ENCODE measurements around the gene TMEM183A.
A peak's percentile ranks its signal among the peaks of the same experiment; 100 is the strongest.

The TMEM183A gene

GRCh38 chr1:202965422-202965821, 41.8 kb upstream of the TMEM183A start:
- no peak for TF ChIP-seq CTCF (IDR thresholded peaks at IDR 0.05; ENCODE audit: borderline replicate concordance, extremely low read depth, low read length, poor library complexity, severe bottlenecking)
- TF ChIP-seq EZH2 (IDR thresholded peaks at IDR 0.05; ENCODE audit: borderline replicate concordance, low read depth, low read length, severe bottlenecking), result no peak
- H3K4me2 ChIP-seq (ENCODE audit: insufficient read depth, low read length), result peak overlapping the region; percentile 97; the same call in 1 of the 2 replicates
- ATAC-seq (ENCODE audit: insufficient read depth, low read depth), result no peak

GRCh38 chr1:202966006-202966898, 40.9 kb upstream of the TMEM183A start:
- Histone ChIP-seq H2AFZ (ENCODE audit: low read depth, low read length) (peak overlapping the region; percentile 98), H3K9me3 (ENCODE audit: insufficient read depth, low read length, severe bottlenecking) (no peaks in the 10 kb centered on the region), H3K27ac (ENCODE audit: low read length) (peak overlapping the region; percentile 77), H3K4me3 (ENCODE audit: low read depth in 1 of 2, low read length in 2 of 2) (peak overlapping the region; percentile 40 to 87; a peak in 3 of 4 replicates), H3K4me2 (ENCODE audit: insufficient read depth, low read length) (peak overlapping the region; percentile 97), H3K27me3 (ENCODE audit: insufficient read depth, low read length, poor library complexity) (no peaks in the 10 kb centered on the region), H3K79me2 (ENCODE audit: insufficient read depth, low read length) (peaks cover 9% of the 10 kb centered on the region), H3K4me1 (ENCODE audit: insufficient read depth, low read length) (peaks cover 27% of the 10 kb centered on the region), H4K20me1 (ENCODE audit: insufficient read depth, low read length) (no peaks in the 10 kb centered on the region), H3K9ac (ENCODE audit: low read depth, low read length) (peak overlapping the region; percentile 72), H3K36me3 (ENCODE audit: insufficient read depth, low read length) (peaks cover 11% of the 10 kb centered on the region; the same call in 1 of the 2 replicates)
- DNase-seq (no peak), ATAC-seq (ENCODE audit: insufficient read depth, low read depth) (no peak)
- no peak for TF ChIP-seq CTCF (IDR thresholded peaks at IDR 0.05; ENCODE audit: borderline replicate concordance, extremely low read depth, low read length, poor library complexity, severe bottlenecking)
- TF ChIP-seq EZH2 (IDR thresholded peaks at IDR 0.05; ENCODE audit: borderline replicate concordance, low read depth, low read length, severe bottlenecking), result no peak

More at GRCh38 chr1:202965422-202965821, 41.8 kb upstream of the TMEM183A start:
- H3K27ac ChIP-seq (ENCODE audit: low read length), result no peak overlapping the region
- no peaks in the 10 kb centered on the region for H3K9me3 ChIP-seq (ENCODE audit: insufficient read depth, low read length, severe bottlenecking)
- no peak overlapping the region for H2AFZ ChIP-seq (ENCODE audit: low read depth, low read length)
- peaks cover 11% of the 10 kb centered on the region; the same call in 1 of the 2 replicates for H3K36me3 ChIP-seq (ENCODE audit: insufficient read depth, low read length)
- no peak for DNase-seq
- H3K27me3 ChIP-seq (ENCODE audit: insufficient read depth, low read length, poor library complexity), result no peaks in the 10 kb centered on the region
- H3K4me1 ChIP-seq (ENCODE audit: insufficient read depth, low read length), result peaks cover 27% of the 10 kb centered on the region
- H3K79me2 ChIP-seq (ENCODE audit: insufficient read depth, low read length), result peaks cover 9% of the 10 kb centered on the region
- no peaks in the 10 kb centered on the region for H4K20me1 ChIP-seq (ENCODE audit: insufficient read depth, low read length)
- H3K4me3 ChIP-seq (ENCODE audit: low read depth in 1 of 2, low read length in 2 of 2), result no peak overlapping the region
- no peak overlapping the region for H3K9ac ChIP-seq (ENCODE audit: low read depth, low read length)

- H2AFZ ChIP-seq (ENCODE audit: low read depth, low read length), result peak overlapping the region; percentile 99
- H3K9me3 ChIP-seq (ENCODE audit: insufficient read depth, low read length, severe bottlenecking), result no peaks in the 10 kb centered on the region
- ATAC-seq (ENCODE audit: insufficient read depth, low read depth) (peak; percentile 46), DNase-seq (peak; percentile 32)
- H3K79me2 ChIP-seq (ENCODE audit: insufficient read depth, low read length), result peaks cover 9% of the 10 kb centered on the region
- peaks cover 6% of the 10 kb centered on the region; the same call in 1 of the 2 replicates for H3K36me3 ChIP-seq (ENCODE audit: insufficient read depth, low read length)
- H3K9ac ChIP-seq (ENCODE audit: low read depth, low read length), result peak overlapping the region; percentile 72
- H3K4me3 ChIP-seq (ENCODE audit: low read depth in 1 of 2, low read length in 2 of 2), result peak overlapping the region; percentile 54 to 84
- no peak for TF ChIP-seq CTCF (IDR thresholded peaks at IDR 0.05; ENCODE audit: borderline replicate concordance, extremely low read depth, low read length, poor library complexity, severe bottlenecking)
- TF ChIP-seq EZH2 (IDR thresholded peaks at IDR 0.05; ENCODE audit: borderline replicate concordance, low read depth, low read length, severe bottlenecking), result no peak
- H4K20me1 ChIP-seq (ENCODE audit: insufficient read depth, low read length), result no peaks in the 10 kb centered on the region
- peak overlapping the region; percentile 97 for H3K4me2 ChIP-seq (ENCODE audit: insufficient read depth, low read length)
- H3K27ac ChIP-seq (ENCODE audit: low read length), result peak overlapping the region; percentile 79
- H3K4me1 ChIP-seq (ENCODE audit: insufficient read depth, low read length), result peaks cover 27% of the 10 kb centered on the region
- H3K27me3 ChIP-seq (ENCODE audit: insufficient read depth, low read length, poor library complexity), result no peaks in the 10 kb centered on the region
Measured at GRCh38 chr1:202967684-202968281, 39.4 kb upstream of the TMEM183A start.
